GM12878 (cell line): ENCODE measurements around the gene LRBA.

Source experiments
- BHLHE40 ChIP-seq, 2 experiments: fragments of 450-650 bp in 1 of 2; IDR thresholded peaks; 2 replicates each; pipeline ENCODE4 v1.6.1; 2011 to 2017; ENCODE audit warnings: low read depth in 2 of 2, borderline replicate concordance in 1 of 2, improper control_type of control experiment in 1 of 2, low read length in 1 of 2, mild to moderate bottlenecking in 1 of 2
- CEBPB ChIP-seq, 2 experiments: fragments of 150-350 bp in 1 of 2; IDR thresholded peaks; 2 replicates each; pipeline ENCODE4 v1.6.1; 2012 to 2014; ENCODE audit warnings: low read depth in 2 of 2, low read length in 2 of 2, borderline replicate concordance in 1 of 2, inconsistent platforms in 1 of 2
- CTCF ChIP-seq, 3 experiments: IDR thresholded peaks in 2 of 3; conservative IDR thresholded peaks in 1 of 3; 2 replicates each; pipeline ENCODE4 v1.5.1; 2011; ENCODE audit warnings: low read depth in 3 of 3, low read length in 3 of 3, mild to moderate bottlenecking in 3 of 3, control low read depth in 2 of 3, moderate library complexity in 2 of 3, inconsistent platforms in 1 of 3, mixed read lengths in 1 of 3; ENCODE audit not compliant: control insufficient read depth in 2 of 3, insufficient read depth in 1 of 3; ENCODE audit errors: extremely low read depth in 1 of 3
- ETV6 ChIP-seq, 2 experiments: fragments of 450-650 bp in 1 of 2; IDR thresholded peaks in 1 of 2; conservative IDR thresholded peaks in 1 of 2; 2 replicates each; pipeline ENCODE4 v1.6.1; 2014; ENCODE audit warnings: antibody characterized with exemption in 1 of 2, borderline replicate concordance in 1 of 2, low read depth in 1 of 2, mild to moderate bottlenecking in 1 of 2, moderate library complexity in 1 of 2
- EZH2 ChIP-seq: IDR thresholded peaks from 2 replicates; pipeline ENCODE4 v1.6.1; 2012; ENCODE audit warnings: low read depth, mild to moderate bottlenecking, control low read depth, inconsistent platforms, low read length, borderline replicate concordance; ENCODE audit not compliant: control insufficient read depth
- HSF1 ChIP-seq: fragments of 150-350 bp; IDR thresholded peaks from 2 replicates; pipeline ENCODE4 v1.6.1; 2014; ENCODE audit warnings: mild to moderate bottlenecking, low read depth, low read length
- MYC ChIP-seq: IDR thresholded peaks from 2 replicates; pipeline ENCODE4 v1.6.1; 2011; ENCODE audit warnings: mild to moderate bottlenecking, low read length, moderate library complexity, inconsistent platforms; ENCODE audit not compliant: insufficient read depth, insufficient replicate concordance, insufficient read length, severe bottlenecking
- POLR2A ChIP-seq: IDR thresholded peaks from 2 replicates; pipeline ENCODE4 v1.6.1; 2011; ENCODE audit warnings: low read depth, mild to moderate bottlenecking, low read length
- RB1 ChIP-seq: fragments of 450-650 bp; formaldehyde crosslinking; IDR thresholded peaks from 2 replicates; pipeline ENCODE4 v1.6.1; 2017; ENCODE audit warnings: mild to moderate bottlenecking, borderline replicate concordance
- RELB ChIP-seq: fragments of 450-650 bp; IDR thresholded peaks from 2 replicates; pipeline ENCODE4 v1.6.1; 2017; ENCODE audit warnings: low read depth, mild to moderate bottlenecking, moderate library complexity

GRCh38 chr4:150942539-150942938, 72.5 kb downstream of the LRBA start:
- no peak for TF ChIP-seq MYC
- TF ChIP-seq POLR2A = no peak
- no peak for TF ChIP-seq ETV6 (conservative IDR thresholded peaks at IDR 0.05 in 1 of 2, IDR thresholded peaks at IDR 0.05 in 1 of 2; ENCODE audit: borderline replicate concordance in 1 of 2, low read depth in 1 of 2)
- no peak for TF ChIP-seq CTCF (IDR thresholded peaks at IDR 0.05 in 2 of 3, conservative IDR thresholded peaks at IDR 0.05 in 1 of 3; ENCODE audit: control insufficient read depth in 2 of 3, extremely low read depth in 1 of 3, insufficient read depth in 1 of 3, low read depth in 3 of 3, low read length in 3 of 3)
- no peak for TF ChIP-seq RB1
- no peak for TF ChIP-seq CEBPB (IDR thresholded peaks at IDR 0.05; ENCODE audit: borderline replicate concordance in 1 of 2, low read depth in 2 of 2, low read length in 2 of 2)
- no peak for TF ChIP-seq RELB
- no peak for TF ChIP-seq EZH2
- no peak for TF ChIP-seq BHLHE40 (IDR thresholded peaks at IDR 0.05; ENCODE audit: borderline replicate concordance in 1 of 2, low read depth in 2 of 2, low read length in 1 of 2)
- no peak for TF ChIP-seq HSF1
